Measurements from ENCODE around the gene NABP1.

DNA sequence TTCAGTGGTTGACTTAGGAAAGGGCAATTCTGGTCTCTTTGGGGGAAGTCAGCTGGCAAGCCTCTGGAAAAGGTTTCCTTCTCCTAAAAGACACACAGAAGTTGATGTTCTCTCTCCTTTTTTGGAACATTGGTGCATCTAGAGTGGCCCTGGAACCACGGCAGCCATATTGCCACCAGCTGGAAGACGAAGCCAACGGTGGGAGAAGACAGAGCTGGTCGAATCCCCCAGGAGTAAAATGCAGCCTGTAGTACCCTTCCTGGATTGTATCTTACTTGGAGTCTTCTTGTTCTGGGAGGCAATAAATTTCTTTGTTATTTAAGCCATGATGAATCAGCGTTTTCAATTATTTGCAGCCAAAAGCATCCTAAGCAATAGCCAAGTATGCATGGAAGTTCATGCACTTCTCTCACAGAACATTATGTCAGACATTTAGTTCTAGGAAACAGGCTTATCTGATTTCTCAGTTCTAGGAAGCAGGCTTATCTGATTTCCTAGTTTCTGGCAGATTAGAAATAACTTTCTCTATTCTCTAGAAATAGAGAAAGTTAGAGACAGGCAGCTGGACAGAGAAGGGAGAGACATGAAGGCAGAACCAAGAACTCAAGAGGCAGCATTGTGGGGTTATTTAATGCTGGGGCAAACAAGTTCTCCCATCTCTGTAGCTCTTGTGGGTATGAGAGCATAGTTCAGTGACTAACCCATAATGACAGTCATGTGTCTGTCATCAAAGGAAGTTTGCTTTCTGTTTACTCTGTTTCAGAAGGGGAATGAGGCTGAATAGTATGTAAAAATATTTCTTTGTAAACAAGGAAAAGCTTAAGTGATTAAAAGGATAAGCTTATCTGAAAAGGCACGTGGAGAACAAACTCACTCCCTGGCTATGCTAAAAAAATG, 40.5 kb upstream of the NABP1 start:
- TF ChIP-seq, protein P1, sequence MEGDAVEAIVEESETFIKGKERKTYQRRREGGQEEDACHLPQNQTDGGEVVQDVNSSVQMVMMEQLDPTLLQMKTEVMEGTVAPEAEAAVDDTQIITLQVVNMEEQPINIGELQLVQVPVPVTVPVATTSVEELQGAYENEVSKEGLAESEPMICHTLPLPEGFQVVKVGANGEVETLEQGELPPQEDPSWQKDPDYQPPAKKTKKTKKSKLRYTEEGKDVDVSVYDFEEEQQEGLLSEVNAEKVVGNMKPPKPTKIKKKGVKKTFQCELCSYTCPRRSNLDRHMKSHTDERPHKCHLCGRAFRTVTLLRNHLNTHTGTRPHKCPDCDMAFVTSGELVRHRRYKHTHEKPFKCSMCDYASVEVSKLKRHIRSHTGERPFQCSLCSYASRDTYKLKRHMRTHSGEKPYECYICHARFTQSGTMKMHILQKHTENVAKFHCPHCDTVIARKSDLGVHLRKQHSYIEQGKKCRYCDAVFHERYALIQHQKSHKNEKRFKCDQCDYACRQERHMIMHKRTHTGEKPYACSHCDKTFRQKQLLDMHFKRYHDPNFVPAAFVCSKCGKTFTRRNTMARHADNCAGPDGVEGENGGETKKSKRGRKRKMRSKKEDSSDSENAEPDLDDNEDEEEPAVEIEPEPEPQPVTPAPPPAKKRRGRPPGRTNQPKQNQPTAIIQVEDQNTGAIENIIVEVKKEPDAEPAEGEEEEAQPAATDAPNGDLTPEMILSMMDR (IDR thresholded peaks at IDR 0.05), result no peak
- TF ChIP-seq SIN3A (IDR thresholded peaks at IDR 0.05; ENCODE audit: borderline replicate concordance, insufficient read depth, low read depth, low read length) (no peak), POLR2AphosphoS5 (IDR thresholded peaks at IDR 0.05; ENCODE audit: low read depth, low read length) (no peak)
